HCT116 (cell line): Measurements from ENCODE around the gene TYRO3.
A peak's percentile ranks its signal among the peaks of the same experiment; 100 is the strongest.

ENCODE experiments used
- CEBPB ChIP-seq: IDR thresholded peaks from 2 replicates; pipeline ENCODE4 v1.6.1; 2012; ENCODE audit warnings: low read depth
- CTCF ChIP-seq, 3 experiments: fragments of 200-600 bp in 1 of 3; sonication (generic) in 1 of 3; IDR thresholded peaks in 2 of 3; conservative IDR thresholded peaks in 1 of 3; 2 replicates each; pipeline ENCODE4 v1.5.1; 2012 to 2017; ENCODE audit warnings: low read depth in 2 of 3, low read length in 2 of 3, antibody characterized with exemption in 1 of 3, borderline replicate concordance in 1 of 3, control low read depth in 1 of 3, mild to moderate bottlenecking in 1 of 3, mixed read lengths in 1 of 3, mixed run types in 1 of 3, moderate library complexity in 1 of 3; ENCODE audit not compliant: insufficient read depth in 1 of 3
- EGR1 ChIP-seq: IDR thresholded peaks from 2 replicates; pipeline ENCODE4 v1.6.1; 2012; ENCODE audit warnings: low read depth
- EZH2 ChIP-seq: fragments of 200-600 bp; sonication (generic); IDR thresholded peaks from 2 replicates; pipeline ENCODE4 v1.6.1; 2017; ENCODE audit warnings: antibody characterized with exemption, mixed run types
- POLR2A ChIP-seq: IDR thresholded peaks from 2 replicates; pipeline ENCODE4 v1.7.0; 2011; ENCODE audit warnings: borderline replicate concordance; ENCODE audit not compliant: insufficient read depth, insufficient read length; ENCODE audit errors: extremely low read depth
- POLR2AphosphoS5 ChIP-seq: IDR thresholded peaks from 2 replicates; pipeline ENCODE4 v1.6.1; 2011; ENCODE audit warnings: mild to moderate bottlenecking, low read depth, low read length, moderate library complexity
- RAD21 ChIP-seq: IDR thresholded peaks from 2 replicates; pipeline ENCODE4 v1.6.1; 2012; ENCODE audit warnings: low read depth, mild to moderate bottlenecking
- SP1 ChIP-seq: IDR thresholded peaks from 2 replicates; pipeline ENCODE4 v1.6.1; 2012; ENCODE audit warnings: low read depth
- YY1 ChIP-seq: IDR thresholded peaks from 2 replicates; pipeline ENCODE4 v1.6.1; 2011; ENCODE audit warnings: low read length, low read depth, moderate library complexity, mild to moderate bottlenecking; ENCODE audit not compliant: insufficient replicate concordance; ENCODE audit errors: extremely low read depth
- ZNF274 ChIP-seq: fragments of 200-500 bp; sonication (Bioruptor generic); IDR thresholded peaks from 2 replicates; pipeline ENCODE4 v1.6.1; 2014; ENCODE audit warnings: mild to moderate bottlenecking, low read depth, low read length, inconsistent platforms
- TF ChIP-seq, protein P1 (sequence below): IDR thresholded peaks from 2 replicates; pipeline ENCODE4 v1.6.1; 2011; ENCODE audit warnings: mild to moderate bottlenecking, low read length, moderate library complexity; ENCODE audit not compliant: insufficient replicate concordance; ENCODE audit errors: extremely low read depth
- TF ChIP-seq, protein P2 (sequence below): IDR thresholded peaks from 2 replicates; pipeline ENCODE4 v1.6.1; 2012

DNA sequence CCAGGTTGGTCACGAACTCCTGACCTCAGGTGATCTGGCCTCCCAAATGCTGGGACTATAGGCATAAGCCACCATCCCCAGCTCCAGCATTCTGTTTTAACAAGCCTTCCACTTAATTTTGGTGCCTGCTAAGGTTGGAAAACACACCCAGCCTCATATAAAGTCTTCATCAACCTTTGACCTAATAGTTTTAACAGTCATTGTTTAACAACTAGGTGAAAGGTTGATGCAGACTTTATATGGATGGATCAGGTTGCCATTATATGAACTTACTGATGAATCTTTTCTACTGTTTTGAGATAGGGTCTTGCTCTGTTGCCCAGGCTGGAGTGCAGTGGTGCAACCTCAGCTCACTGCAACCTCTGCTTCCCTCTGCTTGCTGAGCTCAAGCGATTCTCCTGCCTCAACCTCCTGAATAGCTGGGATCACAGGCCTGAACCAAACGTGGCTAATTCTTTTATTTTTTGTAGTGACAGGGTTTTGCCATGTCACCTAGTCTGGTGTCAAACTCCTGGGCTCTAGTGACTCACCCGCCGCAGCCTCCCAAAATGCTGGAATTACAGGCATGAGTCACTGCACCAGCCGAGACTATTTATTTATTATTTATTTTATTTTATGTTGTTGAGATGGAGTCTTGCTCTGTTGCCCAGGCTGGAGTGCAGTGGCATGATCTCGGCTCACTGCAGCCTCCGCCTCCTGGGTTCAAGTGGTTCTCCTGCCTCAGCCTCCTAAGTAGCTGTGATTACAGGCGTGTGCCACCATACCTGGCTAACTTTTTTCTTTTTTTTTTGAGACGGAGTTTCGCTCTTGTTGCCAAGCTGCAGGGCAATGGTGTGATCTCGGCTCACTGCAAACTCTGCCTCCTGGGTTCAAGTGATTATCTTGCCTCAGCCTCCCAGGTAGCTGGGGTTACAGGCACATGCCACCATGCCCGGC lies 11.9 kb upstream of the TYRO3 start:
- TF ChIP-seq CTCF (IDR thresholded peaks at IDR 0.05 in 2 of 3, conservative IDR thresholded peaks at IDR 0.05 in 1 of 3; ENCODE audit: borderline replicate concordance in 1 of 3, insufficient read depth in 1 of 3, low read depth in 2 of 3, low read length in 2 of 3) (no peak), YY1 (no peak), SP1 (peak; percentile 16; the same call in 1 of the 2 replicates), POLR2A (no peak), POLR2AphosphoS5 (no peak), ZNF274 (no peak), EZH2 (no peak), EGR1 (no peak), CEBPB (no peak), RAD21 (no peak)
- TF ChIP-seq, protein P1, sequence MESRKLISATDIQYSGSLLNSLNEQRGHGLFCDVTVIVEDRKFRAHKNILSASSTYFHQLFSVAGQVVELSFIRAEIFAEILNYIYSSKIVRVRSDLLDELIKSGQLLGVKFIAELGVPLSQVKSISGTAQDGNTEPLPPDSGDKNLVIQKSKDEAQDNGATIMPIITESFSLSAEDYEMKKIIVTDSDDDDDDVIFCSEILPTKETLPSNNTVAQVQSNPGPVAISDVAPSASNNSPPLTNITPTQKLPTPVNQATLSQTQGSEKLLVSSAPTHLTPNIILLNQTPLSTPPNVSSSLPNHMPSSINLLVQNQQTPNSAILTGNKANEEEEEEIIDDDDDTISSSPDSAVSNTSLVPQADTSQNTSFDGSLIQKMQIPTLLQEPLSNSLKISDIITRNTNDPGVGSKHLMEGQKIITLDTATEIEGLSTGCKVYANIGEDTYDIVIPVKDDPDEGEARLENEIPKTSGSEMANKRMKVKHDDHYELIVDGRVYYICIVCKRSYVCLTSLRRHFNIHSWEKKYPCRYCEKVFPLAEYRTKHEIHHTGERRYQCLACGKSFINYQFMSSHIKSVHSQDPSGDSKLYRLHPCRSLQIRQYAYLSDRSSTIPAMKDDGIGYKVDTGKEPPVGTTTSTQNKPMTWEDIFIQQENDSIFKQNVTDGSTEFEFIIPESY: no peak
- TF ChIP-seq, protein P2, sequence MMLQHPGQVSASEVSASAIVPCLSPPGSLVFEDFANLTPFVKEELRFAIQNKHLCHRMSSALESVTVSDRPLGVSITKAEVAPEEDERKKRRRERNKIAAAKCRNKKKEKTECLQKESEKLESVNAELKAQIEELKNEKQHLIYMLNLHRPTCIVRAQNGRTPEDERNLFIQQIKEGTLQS: no peak
